GM12878 (cell line): ENCODE data around the gene LRRC39. TPM values are rescaled to one million over a fixed set of nuclear protein-coding genes. Genes with fewer than 3 reads are reported as not detected.
A peak's percentile ranks its signal among the peaks of the same experiment; 100 is the strongest.

Experiments used
- ATAC-seq: fragments of 200-7000 bp; cut with Tn5 transposase; 3 replicates; pipeline ENCODE4 v1.9.1; 2020; ENCODE audit warnings: mild to moderate bottlenecking, moderate library complexity
- BruUV-seq: library from RNA; stranded (reverse); fragments of 400-500 nt; replicated peaks from 2 replicates; lab custom pipeline; 2021; lab: Mats Ljungman, UMichigan
- CTCF ChIA-PET: fragments of 300-600 bp; sonication (Branson Sonifier 250); formaldehyde crosslinking; extraction: SDS; loops from one replicate; lab custom pipeline; 2021; ENCODE audit warnings: inconsistent platforms; lab: Yijun Ruan, JAX
- POLR2A ChIA-PET: fragments of 350-600 bp; formaldehyde crosslinking; extraction: SDS; loops from one replicate; lab custom pipeline; 2021; ENCODE audit warnings: inconsistent platforms; lab: Charles Lee
- RAD21 ChIA-PET: fragments of 300-600 bp; sonication (Branson Sonifier 250); formaldehyde crosslinking; loops from one replicate; lab custom pipeline; 2023; ENCODE audit warnings: antibody characterized with exemption; ENCODE audit not compliant: unreplicated experiment; lab: Charles Lee
- SMC1A ChIA-PET: fragments of 300-600 bp; sonication (Branson Sonifier 250); formaldehyde crosslinking; loops from one replicate; lab custom pipeline; 2023; ENCODE audit not compliant: unreplicated experiment, uncharacterized antibody; lab: Charles Lee
- DNase-seq: peaks from one replicate; pipeline ENCODE4 v3.0.0-alpha.2; 2011; ENCODE audit warnings: low read depth, low spot score
- FAIRE-seq: peaks from 3 replicates; lab custom pipeline; 2011; peaks lifted over from hg19 to GRCh38; lab: Jason Lieb, UNC
- H2AFZ ChIP-seq: 2 replicates; pipeline ENCODE4 v1.6.0; 2011; ENCODE audit warnings: low read depth, low read length, control low read depth; ENCODE audit not compliant: control insufficient read depth
- H3K27ac ChIP-seq: 2 replicates; pipeline ENCODE4 v1.5.1; 2011; ENCODE audit warnings: control low read depth; ENCODE audit not compliant: control insufficient read depth, insufficient read depth
- H3K27me3 ChIP-seq, 2 experiments: replicated peaks in 1 of 2; 2 replicates each; pipeline versions ENCODE4 v1.6.0 to v1.6.1; 2011; ENCODE audit warnings: low read length in 1 of 2; ENCODE audit not compliant: control insufficient read depth in 2 of 2, insufficient read depth in 2 of 2
- H3K36me3 ChIP-seq, 2 experiments: 2 replicates each; pipeline ENCODE4 v1.5.1; 2011; ENCODE audit warnings: low read length in 1 of 2; ENCODE audit not compliant: control insufficient read depth in 2 of 2, insufficient read depth in 2 of 2
- H3K4me1 ChIP-seq: 2 replicates; pipeline ENCODE4 v1.6.1; 2011; ENCODE audit warnings: mild to moderate bottlenecking, low read length, moderate library complexity, mixed read lengths; ENCODE audit not compliant: control insufficient read depth, insufficient read depth
- H3K4me2 ChIP-seq: 2 replicates; pipeline ENCODE4 v1.6.0; 2011; ENCODE audit warnings: control low read depth; ENCODE audit not compliant: control insufficient read depth, insufficient read depth
- H3K4me3 ChIP-seq: fragments of 200-600 bp; sonication (generic); 2 replicates; pipeline ENCODE4 v1.5.1; 2016
- H3K79me2 ChIP-seq: 2 replicates; pipeline ENCODE4 v1.6.0; 2011; ENCODE audit warnings: low read length; ENCODE audit not compliant: control insufficient read depth, insufficient read depth
- H3K9ac ChIP-seq: 2 replicates; pipeline ENCODE4 v1.8.0; 2011; ENCODE audit warnings: low read length, control low read depth, mixed read lengths; ENCODE audit not compliant: control insufficient read depth, insufficient read depth
- H3K9me3 ChIP-seq: replicated peaks from 3 replicates; pipeline ENCODE4 v1.5.1; 2011; ENCODE audit warnings: mild to moderate bottlenecking, low read length; ENCODE audit not compliant: control insufficient read depth, insufficient read depth
- H4K20me1 ChIP-seq: 2 replicates; pipeline ENCODE4 v1.6.0; 2011; ENCODE audit not compliant: control insufficient read depth, insufficient read depth
- CBX3 ChIP-seq: fragments of 200-600 bp; sonication (generic); IDR thresholded peaks from 2 replicates; pipeline ENCODE4 v1.6.1; 2016; ENCODE audit warnings: low read depth, borderline replicate concordance
- CBX5 ChIP-seq: sonication (generic); IDR thresholded peaks from 2 replicates; pipeline ENCODE4 v1.6.1; 2016; ENCODE audit warnings: low read depth, moderate library complexity, mild to moderate bottlenecking, inconsistent platforms
- DPF2 ChIP-seq: fragments of 450-650 bp; IDR thresholded peaks from 2 replicates; pipeline ENCODE4 v1.6.1; 2017; ENCODE audit warnings: mild to moderate bottlenecking
- ESRRA ChIP-seq: IDR thresholded peaks from 2 replicates; pipeline ENCODE4 v1.6.1; 2012; ENCODE audit warnings: mild to moderate bottlenecking, low read length, improper control_type of control experiment
- HCFC1 ChIP-seq: fragments of 150-350 bp; IDR thresholded peaks from 2 replicates; pipeline ENCODE4 v1.6.1; 2014; ENCODE audit warnings: low read length
- JUNB ChIP-seq: IDR thresholded peaks from 2 replicates; pipeline ENCODE4 v1.6.1; 2016; ENCODE audit warnings: antibody characterized with exemption, mild to moderate bottlenecking
- JUND ChIP-seq: IDR thresholded peaks from 2 replicates; pipeline ENCODE4 v1.6.1; 2012; ENCODE audit warnings: low read depth, mild to moderate bottlenecking, low read length, improper control_type of control experiment, moderate library complexity
- NR2C1 ChIP-seq: fragments of 450-650 bp; IDR thresholded peaks from 2 replicates; pipeline ENCODE4 v1.6.1; 2017; ENCODE audit warnings: antibody characterized with exemption, mild to moderate bottlenecking, moderate library complexity
- NR2F1 ChIP-seq: fragments of 450-650 bp; conservative IDR thresholded peaks from 2 replicates; pipeline ENCODE4 v1.6.1; 2017; ENCODE audit warnings: mild to moderate bottlenecking
- POLR2AphosphoS5 ChIP-seq: IDR thresholded peaks from 2 replicates; pipeline ENCODE4 v1.6.1; 2011; ENCODE audit warnings: mild to moderate bottlenecking, low read length, inconsistent platforms
- SREBF2 ChIP-seq: IDR thresholded peaks from 2 replicates; pipeline ENCODE4 v1.6.1; 2012; ENCODE audit warnings: mild to moderate bottlenecking, low read length
- STAT1 ChIP-seq: fragments of 450-650 bp; conservative IDR thresholded peaks from 2 replicates; pipeline ENCODE4 v1.6.1; 2014; ENCODE audit warnings: antibody characterized with exemption, mild to moderate bottlenecking
- TCF7 ChIP-seq: IDR thresholded peaks from 2 replicates; pipeline ENCODE4 v1.6.1; 2014; ENCODE audit warnings: antibody characterized with exemption, borderline replicate concordance
- ZNF217 ChIP-seq: fragments of 450-650 bp; IDR thresholded peaks from 2 replicates; pipeline ENCODE4 v1.6.1; 2017; ENCODE audit warnings: antibody characterized with exemption, mild to moderate bottlenecking
- WGBS: methylation state at CpG from one replicate; pipeline ENCODE4 v1.1.6; 2016; ENCODE audit warnings: low lambda C conversion rate; ENCODE audit not compliant: insufficient replicate concordance, insufficient coverage; ENCODE audit errors: missing lambda C conversion rate; 5-methylcytosine and 5-hydroxymethylcytosine counted together
- in situ Hi-C: fragments of 300-500 bp; cut with MboI; formaldehyde crosslinking; loops from 9 replicates; pipeline ENCODE4 v1.14.3; 2018; ENCODE audit warnings: mixed read lengths
- intact Hi-C: fragments of 100-400 bp; cut with micrococcal nuclease; formaldehyde crosslinking; loops from one replicate; pipeline ENCODE4 v1.14.2; 2022; ENCODE audit not compliant: unreplicated experiment
- polyA plus RNA-seq, 11 experiments: library from polyadenylated mRNA; depleted of rRNA in 4 of 11; unstranded in 6 of 11; stranded (reverse) in 5 of 11; fragments of >200 nt; fragmentation: Nextera tagmentation in 4 of 11; fragmentation: Illumina TruSeq in 1 of 11; extraction: Ambion mirVana in 4 of 11; extraction: Trizol in 1 of 11; gene quantifications; 1 replicate in 1 of 11; 2 replicates in 10 of 11; pipeline versions ENCODE4 v1.2.1 to v1.2.3, GENCODE V29; 2011 to 2016; ENCODE audit warnings: inconsistent platforms in 2 of 11, missing spikeins in 2 of 11, low read depth in 1 of 11
- total RNA-seq, 4 experiments: library from RNA; depleted of rRNA in 3 of 4; stranded (reverse); fragments of >200 nt in 3 of 4; fragmentation: Illumina TruSeq in 1 of 4; extraction: Trizol in 1 of 4; gene quantifications; 2 replicates each; pipeline versions ENCODE4 v1.2.1 to v1.2.3, GENCODE V29; 2013 to 2021
- TF ChIP-seq, protein P1 (sequence below): IDR thresholded peaks from 2 replicates; pipeline ENCODE4 v1.6.1; 2012; ENCODE audit warnings: low read depth, low read length, improper control_type of control experiment
- TF ChIP-seq, protein P2 (sequence below): fragments of 150-350 bp; IDR thresholded peaks from 2 replicates; pipeline ENCODE4 v1.6.1; 2016; ENCODE audit warnings: low read depth, low read length
- TF ChIP-seq, protein P3 (sequence below): IDR thresholded peaks from 2 replicates; pipeline ENCODE4 v1.6.1; 2012; ENCODE audit warnings: low read depth, low read length, improper control_type of control experiment
- TF ChIP-seq, protein P4 (sequence below): IDR thresholded peaks from 2 replicates; pipeline ENCODE4 v1.6.1; 2012; ENCODE audit warnings: mild to moderate bottlenecking, low read depth, low read length

The LRRC39 gene
- total and polyA plus RNA-seq, 10 of the 15 experiments (the other 5 are each of a cell fraction or from before 2014, with no cell fraction given): 0.23 to 1.1 (median 0.56) TPM

DNA sequence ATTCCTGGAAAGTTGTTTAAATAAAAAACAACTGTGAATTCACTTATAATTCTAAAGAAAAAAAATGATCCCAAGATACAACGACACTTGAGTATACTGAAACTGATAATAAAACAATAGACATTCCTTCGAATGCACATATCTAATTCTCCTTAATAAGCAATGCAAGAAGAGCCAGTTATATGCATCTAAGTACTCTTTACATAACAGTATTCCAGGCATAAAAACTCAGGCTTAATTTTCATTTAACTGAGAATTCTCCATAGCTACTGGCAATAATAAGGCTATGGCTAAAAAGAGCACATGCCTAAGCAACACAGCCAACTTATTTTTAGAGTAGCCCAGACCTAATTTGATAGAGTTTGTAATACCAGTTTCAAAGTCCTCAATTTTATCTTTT lies 76.5 kb downstream of the LRRC39 start:
- H3K4me1 ChIP-seq: no peaks in the 10 kb centered on the region
- CTCF ChIA-PET: no interaction called here
- no peak for TF ChIP-seq NR2C1
- no peak for TF ChIP-seq NR2F1
- TF ChIP-seq TCF7: no peak
- TF ChIP-seq STAT1: no peak
- TF ChIP-seq POLR2AphosphoS5: no peak
- no peak for TF ChIP-seq DPF2
- no peak for TF ChIP-seq HCFC1
- TF ChIP-seq JUND: no peak
- no peak for TF ChIP-seq ESRRA
- TF ChIP-seq CBX3: no peak
- no peak for TF ChIP-seq JUNB
- TF ChIP-seq, protein P1, sequence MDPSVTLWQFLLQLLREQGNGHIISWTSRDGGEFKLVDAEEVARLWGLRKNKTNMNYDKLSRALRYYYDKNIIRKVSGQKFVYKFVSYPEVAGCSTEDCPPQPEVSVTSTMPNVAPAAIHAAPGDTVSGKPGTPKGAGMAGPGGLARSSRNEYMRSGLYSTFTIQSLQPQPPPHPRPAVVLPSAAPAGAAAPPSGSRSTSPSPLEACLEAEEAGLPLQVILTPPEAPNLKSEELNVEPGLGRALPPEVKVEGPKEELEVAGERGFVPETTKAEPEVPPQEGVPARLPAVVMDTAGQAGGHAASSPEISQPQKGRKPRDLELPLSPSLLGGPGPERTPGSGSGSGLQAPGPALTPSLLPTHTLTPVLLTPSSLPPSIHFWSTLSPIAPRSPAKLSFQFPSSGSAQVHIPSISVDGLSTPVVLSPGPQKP: no peak
- TF ChIP-seq, protein P2, sequence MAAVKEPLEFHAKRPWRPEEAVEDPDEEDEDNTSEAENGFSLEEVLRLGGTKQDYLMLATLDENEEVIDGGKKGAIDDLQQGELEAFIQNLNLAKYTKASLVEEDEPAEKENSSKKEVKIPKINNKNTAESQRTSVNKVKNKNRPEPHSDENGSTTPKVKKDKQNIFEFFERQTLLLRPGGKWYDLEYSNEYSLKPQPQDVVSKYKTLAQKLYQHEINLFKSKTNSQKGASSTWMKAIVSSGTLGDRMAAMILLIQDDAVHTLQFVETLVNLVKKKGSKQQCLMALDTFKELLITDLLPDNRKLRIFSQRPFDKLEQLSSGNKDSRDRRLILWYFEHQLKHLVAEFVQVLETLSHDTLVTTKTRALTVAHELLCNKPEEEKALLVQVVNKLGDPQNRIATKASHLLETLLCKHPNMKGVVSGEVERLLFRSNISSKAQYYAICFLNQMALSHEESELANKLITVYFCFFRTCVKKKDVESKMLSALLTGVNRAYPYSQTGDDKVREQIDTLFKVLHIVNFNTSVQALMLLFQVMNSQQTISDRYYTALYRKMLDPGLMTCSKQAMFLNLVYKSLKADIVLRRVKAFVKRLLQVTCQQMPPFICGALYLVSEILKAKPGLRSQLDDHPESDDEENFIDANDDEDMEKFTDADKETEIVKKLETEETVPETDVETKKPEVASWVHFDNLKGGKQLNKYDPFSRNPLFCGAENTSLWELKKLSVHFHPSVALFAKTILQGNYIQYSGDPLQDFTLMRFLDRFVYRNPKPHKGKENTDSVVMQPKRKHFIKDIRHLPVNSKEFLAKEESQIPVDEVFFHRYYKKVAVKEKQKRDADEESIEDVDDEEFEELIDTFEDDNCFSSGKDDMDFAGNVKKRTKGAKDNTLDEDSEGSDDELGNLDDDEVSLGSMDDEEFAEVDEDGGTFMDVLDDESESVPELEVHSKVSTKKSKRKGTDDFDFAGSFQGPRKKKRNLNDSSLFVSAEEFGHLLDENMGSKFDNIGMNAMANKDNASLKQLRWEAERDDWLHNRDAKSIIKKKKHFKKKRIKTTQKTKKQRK: no peak
- TF ChIP-seq, protein P3, sequence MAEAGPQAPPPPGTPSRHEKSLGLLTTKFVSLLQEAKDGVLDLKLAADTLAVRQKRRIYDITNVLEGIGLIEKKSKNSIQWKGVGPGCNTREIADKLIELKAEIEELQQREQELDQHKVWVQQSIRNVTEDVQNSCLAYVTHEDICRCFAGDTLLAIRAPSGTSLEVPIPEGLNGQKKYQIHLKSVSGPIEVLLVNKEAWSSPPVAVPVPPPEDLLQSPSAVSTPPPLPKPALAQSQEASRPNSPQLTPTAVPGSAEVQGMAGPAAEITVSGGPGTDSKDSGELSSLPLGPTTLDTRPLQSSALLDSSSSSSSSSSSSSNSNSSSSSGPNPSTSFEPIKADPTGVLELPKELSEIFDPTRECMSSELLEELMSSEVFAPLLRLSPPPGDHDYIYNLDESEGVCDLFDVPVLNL: no peak
- TF ChIP-seq, protein P4, sequence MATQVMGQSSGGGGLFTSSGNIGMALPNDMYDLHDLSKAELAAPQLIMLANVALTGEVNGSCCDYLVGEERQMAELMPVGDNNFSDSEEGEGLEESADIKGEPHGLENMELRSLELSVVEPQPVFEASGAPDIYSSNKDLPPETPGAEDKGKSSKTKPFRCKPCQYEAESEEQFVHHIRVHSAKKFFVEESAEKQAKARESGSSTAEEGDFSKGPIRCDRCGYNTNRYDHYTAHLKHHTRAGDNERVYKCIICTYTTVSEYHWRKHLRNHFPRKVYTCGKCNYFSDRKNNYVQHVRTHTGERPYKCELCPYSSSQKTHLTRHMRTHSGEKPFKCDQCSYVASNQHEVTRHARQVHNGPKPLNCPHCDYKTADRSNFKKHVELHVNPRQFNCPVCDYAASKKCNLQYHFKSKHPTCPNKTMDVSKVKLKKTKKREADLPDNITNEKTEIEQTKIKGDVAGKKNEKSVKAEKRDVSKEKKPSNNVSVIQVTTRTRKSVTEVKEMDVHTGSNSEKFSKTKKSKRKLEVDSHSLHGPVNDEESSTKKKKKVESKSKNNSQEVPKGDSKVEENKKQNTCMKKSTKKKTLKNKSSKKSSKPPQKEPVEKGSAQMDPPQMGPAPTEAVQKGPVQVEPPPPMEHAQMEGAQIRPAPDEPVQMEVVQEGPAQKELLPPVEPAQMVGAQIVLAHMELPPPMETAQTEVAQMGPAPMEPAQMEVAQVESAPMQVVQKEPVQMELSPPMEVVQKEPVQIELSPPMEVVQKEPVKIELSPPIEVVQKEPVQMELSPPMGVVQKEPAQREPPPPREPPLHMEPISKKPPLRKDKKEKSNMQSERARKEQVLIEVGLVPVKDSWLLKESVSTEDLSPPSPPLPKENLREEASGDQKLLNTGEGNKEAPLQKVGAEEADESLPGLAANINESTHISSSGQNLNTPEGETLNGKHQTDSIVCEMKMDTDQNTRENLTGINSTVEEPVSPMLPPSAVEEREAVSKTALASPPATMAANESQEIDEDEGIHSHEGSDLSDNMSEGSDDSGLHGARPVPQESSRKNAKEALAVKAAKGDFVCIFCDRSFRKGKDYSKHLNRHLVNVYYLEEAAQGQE: no peak
- TF ChIP-seq CBX5: no peak
- no peak for TF ChIP-seq ZNF217
- no peak for TF ChIP-seq SREBF2
- TF ChIP-seq, all 136 proteins: peak for 0

More for the DNA sequence above, 76.5 kb downstream of the LRRC39 start:
- no peak overlapping the region for H3K27ac ChIP-seq
- no peak overlapping the region for H3K4me3 ChIP-seq
- no peaks in the 10 kb centered on the region for H4K20me1 ChIP-seq
- no peak overlapping the region for H3K4me2 ChIP-seq
- FAIRE-seq (no peak), ATAC-seq (no peak), DNase-seq (no peak)
- intact Hi-C loops: no loop called here
- POLR2A ChIA-PET: no interaction called here
- RAD21 ChIA-PET: no interaction called here
- no peaks in the 10 kb centered on the region for H3K9me3 ChIP-seq
- H3K27me3 ChIP-seq: no peaks in the 10 kb centered on the region
- no peak overlapping the region for H2AFZ ChIP-seq
- H3K36me3 ChIP-seq: peaks cover 6 to 31% of the 10 kb centered on the region in 2 experiments
- no peak overlapping the region for H3K9ac ChIP-seq
- H3K79me2 ChIP-seq: no peaks in the 10 kb centered on the region
- SMC1A ChIA-PET: no interaction called here
- in situ Hi-C loops: no loop called here
- 75% methylated on average over 2 of the region's 2 CpGs for WGBS
- BruUV-seq: TSS peak; percentile 24
